OCI-LY7 (cell line): ENCODE measurements around the gene FOXC2.

Experiments
- CTCF ChIP-seq: fragments of 200-600 bp; sonication (generic); conservative IDR thresholded peaks from 2 replicates; pipeline ENCODE4 v1.5.1; 2014; ENCODE audit warnings: mild to moderate bottlenecking, antibody characterized with exemption, low read length, moderate library complexity, mixed read lengths
- EZH2phosphoT487 ChIP-seq: fragments of 200-600 bp; sonication (generic); IDR thresholded peaks from 2 replicates; pipeline ENCODE4 v1.6.1; 2018; ENCODE audit warnings: low read depth, borderline replicate concordance, mild to moderate bottlenecking, mixed run types, antibody characterized with exemption, low read length, moderate library complexity, mixed read lengths

GRCh38 chr16:86558355-86559193, 8.1 kb upstream of the FOXC2 start:
- TF ChIP-seq CTCF, result no peak
- TF ChIP-seq EZH2phosphoT487, result no peak
